ENCODE data around the gene SCD. TPM values are rescaled to one million over a fixed set of nuclear protein-coding genes. Genes with fewer than 3 reads are reported as not detected.

SCD gene
- total RNA-seq, 1 donor from 2014 or later, result 159 TPM

GRCh38 chr10:100364735-100365391 lies 17.8 kb downstream of the SCD start:
- Mint-ChIP-seq H3K36me3 (peaks cover 24% of the 10 kb centered on the region), H3K27ac (peak overlapping the region; percentile 89), H3K4me3 (no peak overlapping the region), H3K9me3 (no peaks in the 10 kb centered on the region), H3K4me1 (peaks cover 20% of the 10 kb centered on the region), H3K27me3 (ENCODE audit: low read depth) (no peaks in the 10 kb centered on the region)
- no peak for DNase-seq (ENCODE audit: low spot score in 2 of 2, unreplicated experiment in 2 of 2)
- no peak for TF ChIP-seq CTCF (IDR thresholded peaks at IDR 0.05; ENCODE audit: unreplicated experiment)

GRCh38 chr10:100368721-100369120 lies 21.7 kb downstream of the SCD start:
- Mint-ChIP-seq H3K27me3 (ENCODE audit: low read depth) (no peaks in the 10 kb centered on the region), H3K4me1 (peaks cover 28% of the 10 kb centered on the region), H3K9me3 (no peaks in the 10 kb centered on the region), H3K27ac (no peak overlapping the region), H3K4me3 (no peak overlapping the region), H3K36me3 (peaks cover 2% of the 10 kb centered on the region)
- no peak for TF ChIP-seq CTCF (IDR thresholded peaks at IDR 0.05; ENCODE audit: unreplicated experiment)
- DNase-seq (ENCODE audit: low spot score in 2 of 2, unreplicated experiment in 2 of 2), result no peak

GRCh38 chr10:100370714-100371481 lies 23.9 kb downstream of the SCD start:
- TF ChIP-seq CTCF (IDR thresholded peaks at IDR 0.05; ENCODE audit: unreplicated experiment), result no peak
- H3K4me3 Mint-ChIP-seq, result peak overlapping the region; percentile 28
- DNase-seq (ENCODE audit: low spot score in 2 of 2, unreplicated experiment in 2 of 2), result peak in 1 of 2 experiments; percentile 58
- H3K36me3 Mint-ChIP-seq, result no peaks in the 10 kb centered on the region
- no peaks in the 10 kb centered on the region for H3K27me3 Mint-ChIP-seq (ENCODE audit: low read depth)
- H3K4me1 Mint-ChIP-seq, result peaks cover 15% of the 10 kb centered on the region
- peak overlapping the region; percentile 96 for H3K27ac Mint-ChIP-seq
- H3K9me3 Mint-ChIP-seq, result no peaks in the 10 kb centered on the region

GRCh38 chr10:100371482-100372027 lies 24.5 kb downstream of the SCD start:
- H3K4me3 Mint-ChIP-seq, result peak overlapping the region; percentile 28
- H3K27ac Mint-ChIP-seq, result peak overlapping the region; percentile 96

More at GRCh38 chr10:100371482-100372027, 24.5 kb downstream of the SCD start:
- no peak for TF ChIP-seq CTCF (IDR thresholded peaks at IDR 0.05; ENCODE audit: unreplicated experiment)
- no peak for DNase-seq (ENCODE audit: low spot score in 2 of 2, unreplicated experiment in 2 of 2)
- H3K36me3 Mint-ChIP-seq, result no peaks in the 10 kb centered on the region
- no peaks in the 10 kb centered on the region for H3K27me3 Mint-ChIP-seq (ENCODE audit: low read depth)
- H3K9me3 Mint-ChIP-seq, result no peaks in the 10 kb centered on the region
- H3K4me1 Mint-ChIP-seq, result peaks cover 18% of the 10 kb centered on the region

All from mesothelial cell of epicardium (in vitro differentiated cells).